ENCODE data around the gene HTRA3. TPM values are rescaled to one million over a fixed set of nuclear protein-coding genes. Genes with fewer than 3 reads are reported as not detected.

The HTRA3 gene
- total RNA-seq, 1 experiment from 2014 or later = 0.64 TPM

DNA sequence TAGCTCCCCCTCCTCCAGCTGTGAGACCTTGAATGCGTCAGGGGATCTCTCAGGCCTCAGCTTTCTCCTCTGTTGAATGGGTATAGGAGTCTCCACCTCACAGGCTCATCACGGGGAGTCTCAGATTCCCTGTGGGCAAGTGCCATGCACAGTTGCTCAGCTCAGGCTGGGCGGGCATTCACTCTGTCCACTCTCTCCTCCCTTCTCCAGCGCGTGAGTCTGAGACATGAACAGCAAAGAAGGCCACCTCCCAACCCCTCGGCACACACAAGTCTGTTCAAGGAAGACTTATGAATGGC is 60.0 kb downstream of the HTRA3 start:
- DNase-seq (ENCODE audit: low spot score) = no peak
- POLR2A ChIA-PET (ENCODE audit: low non-redundant PET) = no interaction called here
- TF ChIP-seq EZH2 (IDR thresholded peaks at IDR 0.05; ENCODE audit: borderline replicate concordance, low read depth, low read length, poor library complexity, severe bottlenecking) = no peak
- TF ChIP-seq, protein P1, sequence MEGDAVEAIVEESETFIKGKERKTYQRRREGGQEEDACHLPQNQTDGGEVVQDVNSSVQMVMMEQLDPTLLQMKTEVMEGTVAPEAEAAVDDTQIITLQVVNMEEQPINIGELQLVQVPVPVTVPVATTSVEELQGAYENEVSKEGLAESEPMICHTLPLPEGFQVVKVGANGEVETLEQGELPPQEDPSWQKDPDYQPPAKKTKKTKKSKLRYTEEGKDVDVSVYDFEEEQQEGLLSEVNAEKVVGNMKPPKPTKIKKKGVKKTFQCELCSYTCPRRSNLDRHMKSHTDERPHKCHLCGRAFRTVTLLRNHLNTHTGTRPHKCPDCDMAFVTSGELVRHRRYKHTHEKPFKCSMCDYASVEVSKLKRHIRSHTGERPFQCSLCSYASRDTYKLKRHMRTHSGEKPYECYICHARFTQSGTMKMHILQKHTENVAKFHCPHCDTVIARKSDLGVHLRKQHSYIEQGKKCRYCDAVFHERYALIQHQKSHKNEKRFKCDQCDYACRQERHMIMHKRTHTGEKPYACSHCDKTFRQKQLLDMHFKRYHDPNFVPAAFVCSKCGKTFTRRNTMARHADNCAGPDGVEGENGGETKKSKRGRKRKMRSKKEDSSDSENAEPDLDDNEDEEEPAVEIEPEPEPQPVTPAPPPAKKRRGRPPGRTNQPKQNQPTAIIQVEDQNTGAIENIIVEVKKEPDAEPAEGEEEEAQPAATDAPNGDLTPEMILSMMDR (conservative IDR thresholded peaks at IDR 0.05; ENCODE audit: low read depth, low read length) = no peak
- no peaks in the 10 kb centered on the region for H3K9me3 ChIP-seq (ENCODE audit: low read depth, low read length, poor library complexity, severe bottlenecking)
- H3K27me3 ChIP-seq (replicated peaks; ENCODE audit: insufficient read depth, low read depth, low read length, poor library complexity) = no peaks in the 10 kb centered on the region
- BruUV-seq (replicated peaks) = no TSS peak
- CTCF ChIA-PET = no interaction called here
- no peaks in the 10 kb centered on the region for H3K36me3 ChIP-seq (ENCODE audit: insufficient read depth, low read length, poor library complexity, severe bottlenecking)
- H3K27ac ChIP-seq (ENCODE audit: low read depth, low read length, poor library complexity, severe bottlenecking) = no peak overlapping the region
- intact Hi-C loops (cut with micrococcal nuclease; ENCODE audit: unreplicated experiment) = no loop called here
- no peaks in the 10 kb centered on the region for H3K4me1 ChIP-seq (ENCODE audit: insufficient read depth, low read length, poor library complexity, severe bottlenecking)
- no peak overlapping the region for H3K4me3 ChIP-seq (ENCODE audit: low read depth, low read length, poor library complexity, severe bottlenecking)

DNA sequence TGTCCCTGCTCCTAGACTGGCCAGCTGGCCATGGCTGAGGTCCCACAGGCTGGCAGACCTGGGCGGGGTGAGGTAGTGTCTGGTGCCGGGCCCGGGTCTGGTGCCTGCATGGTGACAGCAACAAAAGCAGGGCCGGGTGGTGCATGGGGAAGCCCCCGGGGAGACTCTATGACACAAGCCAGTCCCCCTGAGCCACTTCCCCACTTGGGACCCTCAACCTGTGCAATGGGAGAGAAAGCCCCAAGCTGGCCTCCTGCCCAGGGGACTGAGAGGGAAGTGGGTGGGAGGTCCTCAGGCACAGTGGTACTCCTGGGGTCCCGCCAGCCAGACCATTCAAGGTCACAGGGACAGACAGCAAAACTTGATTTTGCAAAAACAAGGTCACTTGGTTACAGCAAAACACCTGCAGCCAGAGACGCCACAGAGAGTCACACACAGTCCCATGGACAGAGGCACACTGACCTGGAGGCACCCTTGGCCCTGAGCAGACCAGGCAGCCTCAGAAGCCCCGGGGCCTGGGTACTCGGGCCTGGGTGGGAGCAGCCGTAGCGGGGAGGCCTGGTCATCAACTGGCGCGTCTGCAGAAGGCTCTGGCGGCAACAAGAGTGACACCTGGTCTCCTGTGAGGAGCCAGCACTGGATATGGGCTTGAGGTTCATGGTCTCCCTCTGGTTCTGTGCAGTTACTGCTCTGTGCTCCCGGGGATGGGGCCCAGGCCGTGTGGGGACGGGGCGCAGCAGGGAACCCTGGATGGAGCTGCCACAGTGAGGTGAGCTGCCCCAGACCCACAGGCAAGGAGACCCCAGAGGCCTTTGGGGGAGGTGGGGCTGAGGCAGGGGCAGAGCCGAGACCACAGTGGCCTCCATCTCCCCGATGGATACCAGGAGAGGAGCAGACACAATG is 60.6 kb downstream of the HTRA3 start:
- POLR2A ChIA-PET (ENCODE audit: low non-redundant PET) = no interaction called here
- Histone ChIP-seq H3K27me3 (replicated peaks; ENCODE audit: insufficient read depth, low read depth, low read length, poor library complexity) (no peaks in the 10 kb centered on the region), H3K4me3 (ENCODE audit: low read depth, low read length, poor library complexity, severe bottlenecking) (no peak overlapping the region), H3K27ac (ENCODE audit: low read depth, low read length, poor library complexity, severe bottlenecking) (no peak overlapping the region), H3K36me3 (ENCODE audit: insufficient read depth, low read length, poor library complexity, severe bottlenecking) (no peaks in the 10 kb centered on the region), H3K9me3 (ENCODE audit: low read depth, low read length, poor library complexity, severe bottlenecking) (no peaks in the 10 kb centered on the region), H3K4me1 (ENCODE audit: insufficient read depth, low read length, poor library complexity, severe bottlenecking) (no peaks in the 10 kb centered on the region)
- BruUV-seq (replicated peaks) = no TSS peak
- CTCF ChIA-PET = no interaction called here
- intact Hi-C loops (cut with micrococcal nuclease; ENCODE audit: unreplicated experiment) = no loop called here
- DNase-seq (ENCODE audit: low spot score) = no peak
- no peak for TF ChIP-seq EZH2 (IDR thresholded peaks at IDR 0.05; ENCODE audit: borderline replicate concordance, low read depth, low read length, poor library complexity, severe bottlenecking)
- TF ChIP-seq, protein P1 (conservative IDR thresholded peaks at IDR 0.05; ENCODE audit: low read depth, low read length) = no peak

DNA sequence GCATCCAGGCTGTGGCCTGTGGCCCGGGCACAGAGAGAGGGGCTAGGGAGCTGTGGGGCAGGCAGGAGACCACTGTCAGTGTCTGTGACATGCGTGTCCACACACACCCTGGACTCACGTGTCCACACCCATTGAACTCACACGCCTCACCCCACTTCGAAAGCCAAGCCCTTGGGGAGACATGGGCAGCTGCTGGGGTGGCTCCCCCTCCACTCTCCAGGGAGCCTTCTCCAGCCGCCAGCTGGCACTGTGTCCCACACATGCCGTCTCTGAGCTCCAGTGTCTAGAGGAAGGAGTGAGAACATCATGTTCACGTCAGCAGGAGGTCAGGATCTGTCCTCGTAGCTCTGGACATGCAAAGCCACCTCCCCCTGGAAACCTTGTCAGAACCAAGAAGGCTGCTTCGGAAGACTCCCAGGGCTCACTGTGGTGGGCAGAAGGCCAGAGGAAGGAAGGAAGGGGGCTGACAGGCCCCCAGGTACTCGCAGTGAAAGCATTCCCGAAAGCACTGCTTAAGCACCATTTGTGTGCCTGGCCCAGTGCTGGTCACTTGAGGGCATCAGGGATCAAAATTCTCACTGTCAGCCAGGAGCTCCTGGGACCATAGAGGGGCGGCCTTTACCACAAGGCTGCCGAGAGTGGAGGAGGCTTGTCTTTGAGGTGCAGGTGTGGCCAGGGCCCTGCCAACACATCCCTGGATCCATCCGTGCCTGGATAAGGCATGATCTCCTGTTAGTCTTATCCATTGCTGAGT is 61.4 kb downstream of the HTRA3 start:
- Histone ChIP-seq H3K27me3 (replicated peaks; ENCODE audit: insufficient read depth, low read depth, low read length, poor library complexity) (no peaks in the 10 kb centered on the region), H3K36me3 (ENCODE audit: insufficient read depth, low read length, poor library complexity, severe bottlenecking) (no peaks in the 10 kb centered on the region), H3K4me3 (ENCODE audit: low read depth, low read length, poor library complexity, severe bottlenecking) (no peak overlapping the region), H3K27ac (ENCODE audit: low read depth, low read length, poor library complexity, severe bottlenecking) (no peak overlapping the region), H3K9me3 (ENCODE audit: low read depth, low read length, poor library complexity, severe bottlenecking) (no peaks in the 10 kb centered on the region), H3K4me1 (ENCODE audit: insufficient read depth, low read length, poor library complexity, severe bottlenecking) (no peaks in the 10 kb centered on the region)
- CTCF ChIA-PET = no interaction called here
- no TSS peak for BruUV-seq (replicated peaks)
- TF ChIP-seq, protein P1 (conservative IDR thresholded peaks at IDR 0.05; ENCODE audit: low read depth, low read length) = no peak
- no peak for TF ChIP-seq EZH2 (IDR thresholded peaks at IDR 0.05; ENCODE audit: borderline replicate concordance, low read depth, low read length, poor library complexity, severe bottlenecking)
- POLR2A ChIA-PET (ENCODE audit: low non-redundant PET) = no interaction called here
- DNase-seq (ENCODE audit: low spot score) = no peak
- intact Hi-C loops (cut with micrococcal nuclease; ENCODE audit: unreplicated experiment) = no loop called here
